GM11168 (cell line): ENCODE measurements around the gene TCP11L2.
"Not testable (repeated sequence)": the region's sequence is repeated elsewhere in the genome, so short reads cannot be mapped to it uniquely, and the experiment has no call there.

ENCODE experiments used
- in situ Hi-C: fragments of 300-500 bp; cut with MboI; formaldehyde crosslinking; loops from one replicate; pipeline ENCODE4 v1.12.0; 2022; ENCODE audit warnings: low sequenced_read_pairs; ENCODE audit not compliant: unreplicated experiment

TCP11L2 gene

GRCh38 chr12:106282457-106283097, 20.0 kb upstream of the TCP11L2 start:
- in situ Hi-C loops, result loop anchor here (5.0 kb wide), 1 partner anchor 55 kb away; no protein-coding TSS in a partner anchor

DNA sequence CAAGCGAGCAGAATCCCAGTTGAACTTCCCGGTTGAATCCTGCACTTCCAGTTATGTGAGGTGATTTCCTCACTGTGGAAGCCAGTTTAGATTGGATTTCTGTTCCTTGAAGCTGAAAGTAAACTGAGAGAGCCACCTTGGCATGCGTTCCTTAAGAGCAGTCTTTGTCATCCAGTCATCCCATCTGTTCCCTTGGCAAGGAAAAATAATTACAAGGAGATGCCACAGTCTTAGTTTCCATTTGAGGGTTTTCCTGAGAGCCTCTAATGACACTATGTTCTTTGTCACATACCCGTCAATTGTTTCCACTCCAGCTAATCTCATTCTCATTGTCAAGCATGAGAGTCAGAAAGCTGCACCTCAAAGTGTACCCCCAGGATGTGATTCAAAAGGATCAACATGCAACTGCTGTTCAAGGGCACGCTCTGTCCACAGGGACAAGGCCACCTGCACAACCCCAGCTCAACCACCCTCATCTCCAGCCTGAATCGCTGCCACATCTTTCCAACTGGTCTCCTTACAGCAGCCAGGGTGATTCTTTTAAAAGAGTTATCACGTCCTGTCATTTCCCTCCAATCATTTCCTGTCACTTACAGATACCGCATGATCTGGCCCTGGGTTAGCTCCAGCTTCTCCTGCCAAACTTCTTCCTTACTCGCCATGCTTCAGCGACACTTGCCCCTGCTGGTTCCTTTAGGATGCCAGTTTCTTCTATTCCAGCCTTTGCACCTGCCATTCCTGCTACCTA, 18.0 kb upstream of the TCP11L2 start:
- in situ Hi-C loops, result loop anchor here (5.0 kb wide), 1 partner anchor 57 kb away; no protein-coding TSS in a partner anchor

DNA sequence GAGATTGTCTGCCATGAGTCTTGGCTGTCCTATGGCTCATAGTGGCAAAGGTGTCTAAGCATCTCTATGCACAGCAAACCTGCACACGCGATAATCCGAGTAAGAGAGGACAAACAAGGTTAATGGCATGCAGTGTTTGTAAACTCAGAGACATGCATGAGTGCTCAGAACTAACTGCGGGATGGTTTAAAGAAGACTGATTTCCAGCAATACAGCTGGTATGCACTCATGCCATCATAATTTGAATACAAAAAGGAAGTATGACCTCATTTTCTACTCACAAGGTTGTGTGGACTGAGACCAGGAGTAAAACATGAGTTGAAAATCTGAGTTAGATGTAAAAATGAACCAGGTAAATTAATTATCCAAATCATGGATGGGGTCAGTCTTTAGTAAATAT, 16.6 kb upstream of the TCP11L2 start:
- in situ Hi-C loops, result no loop called here

GRCh38 chr12:106286576-106287162, 15.9 kb upstream of the TCP11L2 start:
- in situ Hi-C loops, result not testable (repeated sequence)

DNA sequence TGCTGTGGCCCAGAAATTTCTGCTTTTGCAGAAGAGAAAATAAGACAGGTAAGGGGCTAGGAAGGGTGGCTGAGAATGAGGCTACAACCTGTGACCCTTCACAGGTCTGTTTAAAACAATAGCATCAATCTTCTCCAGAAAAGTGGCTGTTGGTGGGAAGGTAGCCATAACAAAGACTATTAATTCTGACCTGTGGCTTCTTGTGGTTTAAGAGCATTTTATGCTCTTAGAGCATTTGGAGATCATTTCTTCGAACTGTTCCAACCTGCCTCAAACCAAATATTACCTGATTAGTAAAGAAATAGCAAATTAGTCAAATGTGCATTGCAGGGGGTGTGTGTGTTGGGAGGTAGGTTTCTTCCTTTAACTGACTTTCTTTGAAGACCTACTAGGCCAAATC, 15.2 kb upstream of the TCP11L2 start:
- in situ Hi-C loops, result no loop called here

DNA sequence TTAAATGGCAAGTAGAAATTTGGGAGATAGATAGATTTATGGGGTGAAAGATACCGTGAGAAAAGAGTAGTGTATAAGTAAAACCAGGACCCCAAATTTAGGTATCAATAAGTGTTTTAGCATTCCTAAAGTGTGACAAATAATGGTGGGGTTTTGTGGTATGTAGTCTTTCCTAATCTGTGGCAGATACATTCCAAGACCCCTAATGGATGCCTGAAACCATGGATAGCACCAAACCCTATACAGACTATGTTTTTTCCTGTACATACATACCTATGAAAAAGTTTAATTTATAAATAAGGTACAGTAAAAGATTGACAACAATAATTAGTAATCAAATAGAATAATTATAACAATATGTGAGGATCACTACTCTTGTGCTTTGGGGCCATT, 14.4 kb upstream of the TCP11L2 start:
- in situ Hi-C loops, result no loop called here

- in situ Hi-C loops, result no loop called here
These were observed 13.9 kb upstream of the TCP11L2 start for GRCh38 chr12:106288494-106289195.

DNA sequence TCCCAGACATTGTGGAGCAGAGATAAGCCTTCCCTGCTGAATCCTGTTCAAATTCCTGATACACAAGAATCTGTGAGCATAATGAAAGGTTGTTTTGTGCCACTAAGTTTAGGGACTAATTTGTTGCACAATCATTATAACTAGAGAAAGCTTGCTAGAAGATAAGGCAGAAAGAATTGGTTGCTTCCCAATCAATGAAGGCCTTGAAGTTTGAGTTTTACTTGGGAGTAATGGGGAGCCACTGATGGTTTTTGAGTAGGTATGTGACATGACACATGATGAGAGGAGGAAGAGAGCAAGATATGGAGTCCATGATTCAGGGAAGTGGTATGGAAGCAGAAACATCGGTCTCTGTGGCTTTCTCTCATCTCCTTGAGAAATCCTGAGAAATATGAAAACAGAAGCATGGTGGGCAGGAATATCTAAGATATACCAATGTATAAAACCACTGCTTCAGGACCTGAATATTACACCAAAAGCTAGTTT, 13.3 kb upstream of the TCP11L2 start:
- in situ Hi-C loops, result no loop called here

GRCh38 chr12:106290666-106291065, 11.9 kb upstream of the TCP11L2 start:
- in situ Hi-C loops, result no loop called here

DNA sequence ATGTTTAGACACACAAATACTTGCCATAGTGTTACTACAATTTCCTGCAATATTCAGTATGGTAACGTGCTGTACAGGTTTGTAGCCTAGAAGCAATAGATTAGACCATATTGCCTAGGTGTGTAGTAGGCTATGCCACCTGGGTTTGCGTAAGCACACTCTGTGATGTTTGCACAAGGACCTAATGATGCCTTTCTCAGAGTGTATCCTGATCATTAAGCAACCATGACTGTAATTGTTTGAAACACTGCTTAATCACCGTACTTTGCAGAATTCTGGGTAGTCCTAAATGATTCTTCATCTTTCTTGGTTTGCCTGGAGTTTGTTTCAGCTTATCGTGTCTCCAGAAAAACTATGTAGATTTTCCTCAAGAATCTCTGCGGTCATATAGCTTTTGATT, 11.2 kb upstream of the TCP11L2 start:
- in situ Hi-C loops, result no loop called here

GRCh38 chr12:106292339-106292738, 10.2 kb upstream of the TCP11L2 start:
- in situ Hi-C loops, result no loop called here

GRCh38 chr12:106296179-106296877, 6.2 kb upstream of the TCP11L2 start:
- in situ Hi-C loops, result no loop called here

- in situ Hi-C loops, result no loop called here
These were observed 5.5 kb upstream of the TCP11L2 start for GRCh38 chr12:106297075-106297474.

DNA sequence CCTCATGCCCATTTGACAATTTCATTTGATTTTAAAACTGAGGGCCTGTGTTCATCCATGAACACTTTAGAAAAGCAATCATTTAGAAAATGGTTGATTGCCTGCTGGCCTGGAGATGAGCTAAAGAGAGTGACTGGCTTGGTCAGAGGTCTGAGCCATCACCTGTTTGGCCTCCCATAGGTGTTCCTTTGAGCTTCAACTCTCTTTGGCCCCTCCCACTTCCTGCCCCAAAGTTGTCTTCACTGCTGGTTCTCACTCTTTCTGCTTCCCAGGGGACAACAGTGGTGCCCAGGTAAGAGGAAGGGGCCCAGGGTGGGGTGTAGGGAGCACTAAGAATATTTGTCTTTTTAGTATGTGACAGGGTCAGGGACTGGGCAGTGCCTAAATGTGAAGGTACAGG, 4.9 kb upstream of the TCP11L2 start:
- in situ Hi-C loops, result no loop called here

DNA sequence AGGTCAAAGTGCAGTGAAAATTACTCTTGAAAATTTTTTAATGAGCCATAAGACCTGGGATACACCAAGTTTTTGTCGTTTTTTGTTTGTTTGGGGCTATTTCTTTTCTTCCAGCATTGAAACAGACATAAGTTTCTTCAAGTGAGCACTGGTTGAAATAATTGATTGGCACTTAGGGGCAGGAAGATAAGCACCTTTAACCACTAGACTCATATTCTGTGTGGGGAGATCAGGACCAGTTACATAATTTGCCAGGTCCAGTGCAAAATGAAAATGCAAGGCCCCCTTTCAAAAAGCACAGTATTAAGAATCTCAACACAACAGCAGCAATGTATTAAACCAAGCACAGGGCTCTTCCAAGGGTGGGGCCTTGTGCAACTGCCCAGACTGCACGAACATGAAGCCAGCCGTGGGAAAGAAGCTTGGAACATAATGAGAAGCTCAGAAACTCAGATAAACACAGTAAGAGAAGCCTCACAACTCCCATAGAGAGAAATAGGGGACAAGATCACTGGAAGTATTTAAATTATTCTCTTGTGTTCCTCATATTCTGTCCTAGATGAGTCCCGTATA, 3.2 kb upstream of the TCP11L2 start:
- in situ Hi-C loops, result no loop called here

- in situ Hi-C loops, result no loop called here
These were observed 1.8 kb upstream of the TCP11L2 start for GRCh38 chr12:106300761-106301160.

DNA sequence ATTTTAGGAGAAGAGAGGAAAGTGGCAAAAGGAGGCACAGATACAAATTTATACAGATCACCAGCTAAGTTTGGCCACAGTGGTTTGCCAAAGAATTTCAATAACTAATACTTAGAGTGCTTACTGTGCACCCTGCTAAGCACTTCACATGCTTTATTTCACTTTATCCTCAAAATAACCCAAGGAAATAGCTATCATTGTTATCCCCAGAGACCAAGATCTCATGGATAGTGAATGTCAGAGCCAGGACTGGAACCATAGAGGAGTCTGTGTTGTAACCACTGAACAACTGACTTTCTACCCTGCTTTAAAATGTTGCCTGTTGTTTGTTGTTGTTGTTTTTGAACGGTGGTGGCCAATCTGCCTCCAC, 1.3 kb upstream of the TCP11L2 start:
- in situ Hi-C loops, result no loop called here

DNA sequence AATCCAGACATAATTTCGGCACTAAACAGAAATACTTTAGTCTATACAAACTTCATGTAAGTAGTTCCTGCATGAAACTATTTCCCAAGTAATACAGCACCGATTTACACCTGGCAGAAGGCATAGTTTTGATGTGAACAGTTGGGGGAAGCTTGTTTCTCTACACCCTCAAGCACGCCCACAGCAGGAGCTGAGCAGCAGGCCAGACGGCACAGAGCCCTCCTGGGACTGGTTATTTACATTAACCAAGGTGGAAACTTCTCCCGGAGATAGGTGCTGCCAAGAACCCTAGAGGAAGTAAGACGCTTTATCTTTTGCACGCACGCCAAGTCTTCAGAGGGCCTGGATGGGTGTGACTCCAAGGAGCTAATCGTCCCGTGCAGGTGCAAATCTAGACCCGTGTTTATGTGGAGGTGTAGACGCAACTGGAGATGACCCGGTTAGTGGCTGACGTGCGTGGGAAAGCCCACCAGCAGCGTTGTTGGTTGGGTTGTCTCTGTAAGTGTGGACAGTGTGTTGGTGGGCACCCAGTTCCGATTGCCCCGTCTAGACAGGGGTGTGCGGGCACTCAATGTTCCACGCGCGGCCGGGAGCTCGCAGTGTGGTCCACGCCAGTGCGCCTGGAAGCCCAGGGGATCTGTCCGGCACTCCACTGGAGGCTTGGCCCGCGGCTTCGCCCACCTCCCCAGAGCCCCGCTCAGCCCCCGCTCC, 767 bp upstream of the TCP11L2 start:
- in situ Hi-C loops, result no loop called here

GRCh38 chr12:106303202-106303820, 778 bp downstream of the TCP11L2 start:
- in situ Hi-C loops, result no loop called here
